ENCODE results near the gene RNF212.

RNF212 gene

DNA sequence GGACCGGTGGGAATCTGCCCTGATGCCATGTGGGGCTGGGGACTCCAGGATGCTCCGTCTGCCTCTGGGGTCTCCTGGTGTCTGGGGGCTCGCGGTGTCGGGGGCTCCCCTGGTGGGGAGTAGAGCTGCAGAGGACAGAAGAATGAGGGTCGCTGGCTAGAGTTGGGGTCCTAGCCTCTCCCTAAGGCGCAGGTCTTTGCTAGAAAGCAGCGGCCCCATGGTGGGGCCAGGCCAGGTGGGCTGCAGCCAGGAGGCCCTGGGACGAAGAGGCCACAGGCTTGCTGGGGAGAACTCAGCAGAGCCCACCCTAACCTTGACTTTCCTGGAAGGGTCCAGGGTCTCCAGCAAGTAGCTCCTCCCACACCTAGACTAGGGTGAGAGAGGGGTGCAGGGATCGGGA lies 80.5 kb downstream of the RNF212 start:
- Histone ChIP-seq H3K36me3 (no peaks in the 10 kb centered on the region), H3K27ac (no peak overlapping the region), H3K27me3 (peaks cover 19% of the 10 kb centered on the region), H3K4me3 (ENCODE audit: low read depth in 1 of 2, low read length in 1 of 2) (no peak overlapping the region), H3K9me3 (no peaks in the 10 kb centered on the region), H3K4me1 (ENCODE audit: control insufficient read depth in 1 of 2, insufficient read depth in 1 of 2, low read depth in 1 of 2, low read length in 1 of 2) (no peaks in the 10 kb centered on the region)
- TF ChIP-seq, protein P1, sequence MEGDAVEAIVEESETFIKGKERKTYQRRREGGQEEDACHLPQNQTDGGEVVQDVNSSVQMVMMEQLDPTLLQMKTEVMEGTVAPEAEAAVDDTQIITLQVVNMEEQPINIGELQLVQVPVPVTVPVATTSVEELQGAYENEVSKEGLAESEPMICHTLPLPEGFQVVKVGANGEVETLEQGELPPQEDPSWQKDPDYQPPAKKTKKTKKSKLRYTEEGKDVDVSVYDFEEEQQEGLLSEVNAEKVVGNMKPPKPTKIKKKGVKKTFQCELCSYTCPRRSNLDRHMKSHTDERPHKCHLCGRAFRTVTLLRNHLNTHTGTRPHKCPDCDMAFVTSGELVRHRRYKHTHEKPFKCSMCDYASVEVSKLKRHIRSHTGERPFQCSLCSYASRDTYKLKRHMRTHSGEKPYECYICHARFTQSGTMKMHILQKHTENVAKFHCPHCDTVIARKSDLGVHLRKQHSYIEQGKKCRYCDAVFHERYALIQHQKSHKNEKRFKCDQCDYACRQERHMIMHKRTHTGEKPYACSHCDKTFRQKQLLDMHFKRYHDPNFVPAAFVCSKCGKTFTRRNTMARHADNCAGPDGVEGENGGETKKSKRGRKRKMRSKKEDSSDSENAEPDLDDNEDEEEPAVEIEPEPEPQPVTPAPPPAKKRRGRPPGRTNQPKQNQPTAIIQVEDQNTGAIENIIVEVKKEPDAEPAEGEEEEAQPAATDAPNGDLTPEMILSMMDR (IDR thresholded peaks at IDR 0.05), result no peak

DNA sequence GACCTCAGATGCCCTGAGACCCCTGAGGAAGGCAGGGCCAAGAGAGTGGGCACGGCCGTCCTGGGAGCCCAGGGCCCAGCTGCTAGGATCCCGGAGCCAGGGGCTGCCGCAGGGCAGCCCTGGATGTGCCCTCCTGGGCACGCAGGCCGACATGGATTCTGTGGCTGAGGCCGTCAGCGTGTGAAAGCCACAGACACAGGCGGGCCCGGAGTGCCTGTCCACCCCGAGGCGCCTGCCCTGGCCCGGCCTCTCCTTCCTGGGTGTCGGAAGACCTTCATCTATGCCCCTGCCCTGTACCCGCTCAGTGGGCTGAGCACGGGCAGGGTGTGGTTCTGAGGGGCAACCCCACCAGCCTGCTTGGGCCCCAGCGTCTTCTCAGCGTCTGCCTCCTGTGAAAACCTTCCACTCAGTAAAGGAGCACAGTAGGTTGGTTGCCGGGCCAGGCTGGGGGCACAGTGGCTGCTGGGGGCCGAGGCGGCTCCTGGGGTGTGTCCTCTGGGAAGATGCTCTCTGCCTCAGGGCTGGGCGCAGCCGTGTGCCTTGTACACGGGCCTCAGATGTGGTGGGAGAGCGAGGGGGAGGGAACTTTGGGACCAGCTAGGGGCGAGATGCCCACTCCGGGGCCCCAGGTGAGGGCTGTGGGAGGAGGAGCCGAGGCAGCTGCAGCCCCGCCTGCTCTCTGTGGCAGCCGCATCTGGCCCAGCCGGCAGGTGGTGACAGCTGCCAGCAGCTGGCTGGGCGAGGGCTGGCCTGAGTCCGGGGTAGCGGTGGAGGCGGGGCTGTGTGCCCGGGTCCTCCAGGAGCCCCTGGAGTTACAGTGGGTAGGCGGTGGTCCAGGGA lies 81.2 kb downstream of the RNF212 start:
- H3K27ac ChIP-seq, result no peak overlapping the region
- H3K4me3 ChIP-seq (ENCODE audit: low read depth in 1 of 2, low read length in 1 of 2), result no peak overlapping the region
- H3K9me3 ChIP-seq, result no peaks in the 10 kb centered on the region
- TF ChIP-seq, protein P1 (IDR thresholded peaks at IDR 0.05), result no peak
- H3K27me3 ChIP-seq, result peaks cover 19% of the 10 kb centered on the region
- no peaks in the 10 kb centered on the region for H3K36me3 ChIP-seq
- no peaks in the 10 kb centered on the region for H3K4me1 ChIP-seq (ENCODE audit: control insufficient read depth in 1 of 2, insufficient read depth in 1 of 2, low read depth in 1 of 2, low read length in 1 of 2)

GRCh38 chr4:1031346-1031745 lies 82.0 kb downstream of the RNF212 start:
- Histone ChIP-seq H3K9me3 (no peaks in the 10 kb centered on the region), H3K27me3 (peaks cover 19% of the 10 kb centered on the region), H3K4me3 (ENCODE audit: low read depth in 1 of 2, low read length in 1 of 2) (no peak overlapping the region), H3K4me1 (ENCODE audit: control insufficient read depth in 1 of 2, insufficient read depth in 1 of 2, low read depth in 1 of 2, low read length in 1 of 2) (no peaks in the 10 kb centered on the region), H3K36me3 (no peaks in the 10 kb centered on the region), H3K27ac (no peak overlapping the region)
- TF ChIP-seq, protein P1 (IDR thresholded peaks at IDR 0.05), result no peak

- no peak overlapping the region for H3K4me3 ChIP-seq (ENCODE audit: low read depth in 1 of 2, low read length in 1 of 2)
- TF ChIP-seq, protein P1 (IDR thresholded peaks at IDR 0.05), result no peak
- no peaks in the 10 kb centered on the region for H3K9me3 ChIP-seq
- no peaks in the 10 kb centered on the region for H3K36me3 ChIP-seq
- H3K4me1 ChIP-seq (ENCODE audit: control insufficient read depth in 1 of 2, insufficient read depth in 1 of 2, low read depth in 1 of 2, low read length in 1 of 2), result no peaks in the 10 kb centered on the region
- H3K27ac ChIP-seq, result no peak overlapping the region
- H3K27me3 ChIP-seq, result peaks cover 19% of the 10 kb centered on the region
Measured at GRCh38 chr4:1030559-1030958, 82.8 kb downstream of the RNF212 start.

- H3K27ac ChIP-seq, result no peak overlapping the region
- H3K36me3 ChIP-seq, result no peaks in the 10 kb centered on the region
- no peaks in the 10 kb centered on the region for H3K4me1 ChIP-seq (ENCODE audit: control insufficient read depth in 1 of 2, insufficient read depth in 1 of 2, low read depth in 1 of 2, low read length in 1 of 2)
- peaks cover 19% of the 10 kb centered on the region for H3K27me3 ChIP-seq
- TF ChIP-seq, protein P1 (IDR thresholded peaks at IDR 0.05), result no peak
- no peak overlapping the region for H3K4me3 ChIP-seq (ENCODE audit: low read depth in 1 of 2, low read length in 1 of 2)
- H3K9me3 ChIP-seq, result no peaks in the 10 kb centered on the region
Measured at GRCh38 chr4:1030031-1030430, 83.3 kb downstream of the RNF212 start.

All from neutrophil (primary cell).